Measurements from ENCODE around the gene CBLC.

Gene CBLC

DNA sequence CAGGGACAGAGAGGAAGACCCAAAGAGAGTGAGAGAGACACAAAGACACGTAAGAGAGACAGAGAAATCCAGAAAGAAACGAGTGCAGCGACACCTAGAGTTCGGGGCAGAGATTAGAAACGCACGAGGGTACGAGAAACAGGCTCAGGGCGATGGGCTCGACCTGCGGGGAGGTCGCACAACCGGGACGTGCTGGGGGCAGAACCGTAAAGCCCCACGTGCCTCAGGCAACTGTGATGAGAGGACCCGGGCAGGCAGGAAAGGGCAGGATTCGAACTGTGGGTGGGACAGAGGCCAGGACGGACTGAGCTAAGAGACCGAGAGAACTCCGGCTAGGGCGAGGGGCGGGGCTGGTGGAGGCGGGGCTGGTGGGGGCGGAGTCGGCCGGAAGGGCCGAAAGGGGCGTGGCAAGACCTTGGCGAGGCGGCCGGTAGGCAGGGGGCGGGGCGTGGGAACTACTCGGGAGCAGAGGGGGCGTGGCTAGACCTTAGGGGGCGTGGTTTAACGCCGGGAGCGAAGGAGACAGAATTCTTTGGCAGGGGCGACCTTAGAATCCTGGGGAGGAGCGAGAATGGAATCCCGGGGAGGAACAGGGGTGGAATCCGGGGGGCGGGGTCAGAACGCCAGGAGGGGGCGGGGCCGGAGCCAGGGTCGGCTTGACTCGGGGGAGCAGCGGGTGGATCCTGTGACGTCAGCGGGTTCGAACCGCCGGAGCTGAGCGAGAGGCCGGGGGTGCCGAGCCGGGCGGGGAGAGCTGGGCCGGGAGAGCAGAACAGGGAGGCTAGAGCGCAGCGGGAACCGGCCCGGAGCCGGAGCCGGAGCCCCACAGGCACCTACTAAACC is 68.1 kb downstream of the CBLC start, which contains the start of gene NECTIN2:
Gene NECTIN2, plus strand, starts transcription at position 686 of the 843 bp plus-strand sequence. CDS start 229 bp downstream, outside the sequence.
- peak within 1 kb of the TSS; percentile 82 for H3K27ac ChIP-seq
- ChIA-PET CTCF (interaction anchor here (0.6 to 0.9 kb wide), 6 partner anchors 8 to 122 kb away, joined by 3 to 5 read pairs (median 3); no protein-coding TSS in a partner anchor), POLR2A (ENCODE audit: low non-redundant PET) (interaction anchor here (0.6 to 1.1 kb wide), 2 partner anchors 36 to 44 kb away, joined by 3 read pairs; no protein-coding TSS in a partner anchor)
- DNase-seq (ENCODE audit: low spot score) = peak; percentile 100
- TF ChIP-seq CTCF (conservative IDR thresholded peaks at IDR 0.05; ENCODE audit: low read depth) = no peak; the same call in none of the 2 replicates

- CTCF ChIA-PET = no interaction called here
- no peak for TF ChIP-seq CTCF (conservative IDR thresholded peaks at IDR 0.05; ENCODE audit: low read depth)
- POLR2A ChIA-PET (ENCODE audit: low non-redundant PET) = interaction anchor here (0.6 to 1.1 kb wide), 2 partner anchors 37 to 44 kb away, joined by 3 read pairs; no protein-coding TSS in a partner anchor
- H3K27ac ChIP-seq = peak overlapping the region; percentile 82
- DNase-seq (ENCODE audit: low spot score) = peak; percentile 34
Observed at GRCh38 chr19:44846455-44847143, 68.9 kb downstream of the CBLC start.

- H3K27ac ChIP-seq = peak overlapping the region; percentile 82
- POLR2A ChIA-PET (ENCODE audit: low non-redundant PET) = interaction anchor here (0.6 kb wide), 1 partner anchor 43 kb away, joined by 3 read pairs; no protein-coding TSS in a partner anchor
- no peak for TF ChIP-seq CTCF (conservative IDR thresholded peaks at IDR 0.05; ENCODE audit: low read depth)
- peak; percentile 55 for DNase-seq (ENCODE audit: low spot score)
- CTCF ChIA-PET = no interaction called here
Observed at GRCh38 chr19:44847144-44848035, 69.7 kb downstream of the CBLC start.

DNA sequence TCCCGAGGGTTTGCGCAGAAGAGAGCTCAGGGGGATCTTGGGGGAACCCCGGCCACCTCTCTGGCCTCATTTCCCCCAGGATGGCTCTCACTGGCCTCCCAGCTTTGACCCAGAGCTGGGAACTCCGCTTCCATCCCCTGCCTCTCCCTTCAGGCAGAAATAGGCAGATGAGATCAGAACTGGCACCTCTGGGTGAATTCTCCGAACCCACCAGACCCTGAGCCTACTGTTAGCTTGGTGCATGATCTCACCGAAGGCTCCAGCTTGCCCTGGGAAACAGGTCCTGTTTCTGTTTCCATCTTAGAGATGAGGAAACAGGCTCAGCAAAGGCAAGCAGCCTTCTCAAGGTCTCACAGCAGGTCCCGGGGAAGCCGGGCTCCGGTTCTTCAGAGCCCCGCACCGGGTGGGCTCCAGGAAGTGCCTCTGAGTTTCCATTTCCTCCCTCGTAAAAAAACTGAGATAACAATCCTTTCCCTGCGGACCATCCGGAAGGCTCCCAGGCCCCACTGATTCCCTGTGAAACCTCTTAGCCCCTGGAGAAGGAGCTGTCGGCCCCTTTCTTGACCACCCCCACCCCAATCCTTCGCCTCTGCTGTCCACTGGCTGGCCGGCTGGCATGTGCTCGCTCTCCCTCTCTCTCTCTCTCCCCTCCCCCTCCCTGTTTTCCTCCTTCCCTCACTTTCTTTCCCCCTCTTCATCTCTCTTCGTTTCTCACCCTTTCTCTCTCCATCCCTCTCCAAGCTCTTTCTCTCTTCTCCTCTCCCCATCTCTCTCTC is 70.5 kb downstream of the CBLC start:
- peak; percentile 5 for DNase-seq (ENCODE audit: low spot score)
- H3K27ac ChIP-seq = peak overlapping the region; percentile 82
- no peak for TF ChIP-seq CTCF (conservative IDR thresholded peaks at IDR 0.05; ENCODE audit: low read depth)
- POLR2A ChIA-PET (ENCODE audit: low non-redundant PET) = no interaction called here
- CTCF ChIA-PET = interaction anchor here (0.5 to 0.6 kb wide), 2 partner anchors 19 to 124 kb away, joined by 3 read pairs; no protein-coding TSS in a partner anchor

GRCh38 chr19:44848812-44849447 is 71.2 kb downstream of the CBLC start:
- CTCF ChIA-PET = interaction anchor here (0.6 to 0.8 kb wide), 3 partner anchors 20 to 282 kb away, joined by 3 read pairs; no protein-coding TSS in a partner anchor
- POLR2A ChIA-PET (ENCODE audit: low non-redundant PET) = interaction anchor here (0.5 kb wide), 1 partner anchor 153 kb away, joined by 6 read pairs; no protein-coding TSS in a partner anchor
- TF ChIP-seq CTCF (conservative IDR thresholded peaks at IDR 0.05; ENCODE audit: low read depth) = no peak

More at GRCh38 chr19:44848812-44849447, 71.2 kb downstream of the CBLC start:
- H3K27ac ChIP-seq = peak overlapping the region; percentile 82
- no peak for DNase-seq (ENCODE audit: low spot score)
